PC-3 (cell line): Measurements from ENCODE around the gene RNPEP. TPM values are rescaled to one million over a fixed set of nuclear protein-coding genes. Genes with fewer than 3 reads are reported as not detected.

Experiments used
- ATAC-seq: fragments of 200-7000 bp; cut with Tn5 transposase; 2 replicates; pipeline ENCODE4 v1.9.1; 2020; ENCODE audit warnings: mild to moderate bottlenecking, moderate library complexity
- BruUV-seq: library from RNA; stranded (reverse); fragments of 400-500 nt; replicated peaks from 2 replicates; lab custom pipeline; 2021; lab: Mats Ljungman, UMichigan
- CTCF ChIA-PET: fragments of 300-600 bp; sonication (Branson Sonifier 250); formaldehyde crosslinking; loops from one replicate; lab custom pipeline; 2022; ENCODE audit warnings: antibody characterized with exemption; lab: Charles Lee
- POLR2A ChIA-PET: fragments of 300-600 bp; sonication (Branson Sonifier 250); formaldehyde crosslinking; loops from one replicate; lab custom pipeline; 2022; ENCODE audit warnings: antibody characterized with exemption; ENCODE audit not compliant: unreplicated experiment; lab: Charles Lee
- DNase-seq: peaks from one replicate; pipeline ENCODE4 v3.0.0-alpha.2; 2015
- H2AFZ ChIP-seq: fragments of 300-600 bp; sonication (generic); 2 replicates; pipeline ENCODE4 v1.6.0; 2016; ENCODE audit warnings: antibody characterized with exemption, low read length
- H3F3A ChIP-seq: fragments of 300-600 bp; sonication (generic); one replicate; pipeline ENCODE4 v1.6.0; 2017; ENCODE audit warnings: antibody characterized with exemption, low read length, control low read depth, mild to moderate bottlenecking; ENCODE audit not compliant: unreplicated experiment
- H3K27ac ChIP-seq: fragments of 300-600 bp; sonication (generic); 2 replicates; pipeline ENCODE4 v1.5.1; 2016; ENCODE audit warnings: mild to moderate bottlenecking, low read length
- H3K27me3 ChIP-seq: fragments of 300-600 bp; sonication (generic); 2 replicates; pipeline ENCODE4 v1.6.1; 2016; ENCODE audit warnings: low read length, mixed read lengths
- H3K36me3 ChIP-seq: fragments of 300-600 bp; sonication (generic); 2 replicates; pipeline ENCODE4 v1.6.1; 2016; ENCODE audit warnings: low read depth, mixed run types, low read length, mixed read lengths
- H3K4me1 ChIP-seq: fragments of 300-600 bp; sonication (generic); 2 replicates; pipeline ENCODE4 v1.5.1; 2016; ENCODE audit warnings: low read length; ENCODE audit not compliant: insufficient read depth
- H3K4me2 ChIP-seq: fragments of 300-600 bp; sonication (generic); 2 replicates; pipeline ENCODE4 v1.6.0; 2016; ENCODE audit warnings: low read length
- H3K4me3 ChIP-seq: fragments of 300-600 bp; sonication (generic); 2 replicates; pipeline ENCODE4 v1.5.1; 2016; ENCODE audit warnings: mild to moderate bottlenecking, low read length, mixed read lengths
- H3K79me2 ChIP-seq: fragments of 300-600 bp; sonication (generic); 2 replicates; pipeline ENCODE4 v1.6.1; 2017; ENCODE audit warnings: low read length, mixed read lengths
- H3K9ac ChIP-seq: fragments of 300-600 bp; sonication (generic); 2 replicates; pipeline ENCODE4 v1.6.0; 2016; ENCODE audit warnings: mild to moderate bottlenecking, low read length
- H3K9me2 ChIP-seq: fragments of 300-600 bp; sonication (generic); replicated peaks from 2 replicates; pipeline ENCODE4 v1.6.1; 2016; ENCODE audit warnings: mixed run types, low read length, mixed read lengths
- H3K9me3 ChIP-seq: fragments of 300-600 bp; sonication (generic); 2 replicates; pipeline ENCODE4 v1.6.1; 2016; ENCODE audit warnings: low read length, mixed read lengths
- H4K20me1 ChIP-seq: fragments of 300-600 bp; sonication (generic); 2 replicates; pipeline ENCODE4 v1.6.1; 2016; ENCODE audit warnings: low read length, mixed read lengths
- EZH2 ChIP-seq: fragments of 300-600 bp; sonication (generic); IDR thresholded peaks from one replicate; pipeline ENCODE4 v1.6.1; 2017; ENCODE audit warnings: antibody characterized with exemption, mild to moderate bottlenecking, low read length; ENCODE audit not compliant: unreplicated experiment
- EZH2phosphoT487 ChIP-seq: fragments of 300-600 bp; sonication (generic); IDR thresholded peaks from 2 replicates; pipeline ENCODE4 v1.6.1; 2018; ENCODE audit warnings: mild to moderate bottlenecking, antibody characterized with exemption, low read length, borderline replicate concordance
- intact Hi-C: fragments of 100-400 bp; cut with micrococcal nuclease; formaldehyde crosslinking; loops from 2 replicates; pipeline ENCODE4 v1.9.0; 2023
- total RNA-seq: library from RNA; depleted of rRNA; stranded (reverse); fragments of >200 nt; gene quantifications from 2 replicates; pipeline ENCODE4 v1.2.3, GENCODE V29; 2014
- TF ChIP-seq, protein P1 (sequence below): fragments of 300-600 bp; sonication (generic); conservative IDR thresholded peaks from 2 replicates; pipeline ENCODE4 v1.5.1; 2017; ENCODE audit warnings: antibody characterized with exemption, low read depth, mild to moderate bottlenecking, low read length

Gene RNPEP
- total RNA-seq, 1 experiment from 2014 or later, result 64.7 TPM

DNA sequence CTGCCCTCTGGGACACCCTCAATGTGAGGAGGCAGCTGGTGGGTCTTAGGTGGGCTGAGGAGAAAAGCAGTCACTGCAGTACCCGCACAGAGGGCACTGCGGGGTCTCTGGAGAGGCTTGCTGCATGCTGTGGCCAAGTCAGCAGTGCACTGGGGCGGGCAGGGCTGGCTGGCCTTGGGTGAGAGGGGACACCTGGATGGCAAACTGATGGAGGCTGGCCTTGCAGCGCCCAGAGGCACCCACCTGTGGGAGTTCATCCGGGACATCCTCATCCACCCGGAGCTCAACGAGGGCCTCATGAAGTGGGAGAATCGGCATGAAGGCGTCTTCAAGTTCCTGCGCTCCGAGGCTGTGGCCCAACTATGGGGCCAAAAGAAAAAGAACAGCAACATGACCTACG is 31.2 kb downstream of the RNPEP start:
- peaks cover 40% of the 10 kb centered on the region for H3K36me3 ChIP-seq
- DNase-seq, result no peak
- CTCF ChIA-PET, result no interaction called here

DNA sequence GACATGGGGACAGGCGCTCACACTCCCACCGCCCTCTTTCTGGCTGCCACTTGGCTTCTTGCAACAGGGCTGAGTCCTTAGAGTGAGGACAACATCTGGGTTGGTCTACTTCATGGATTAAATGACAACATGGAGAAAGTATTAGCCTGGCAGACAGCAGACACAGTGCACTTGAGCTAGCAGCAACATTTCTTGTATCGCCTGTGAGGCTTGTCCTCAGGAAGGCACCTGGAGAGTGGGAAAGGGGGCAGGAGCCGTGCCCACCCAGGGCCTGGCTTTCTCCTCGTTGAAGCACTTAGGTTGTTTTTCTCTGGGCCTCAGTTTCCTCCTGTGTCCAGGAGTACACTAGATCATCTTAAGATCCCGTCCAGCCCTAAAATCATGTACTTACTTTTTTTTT is 31.6 kb downstream of the RNPEP start:
- Histone ChIP-seq H3K9me3 (no peaks in the 10 kb centered on the region), H3K27me3 (no peaks in the 10 kb centered on the region), H3K79me2 (peaks cover 66% of the 10 kb centered on the region), H4K20me1 (peaks cover 52% of the 10 kb centered on the region), H2AFZ (no peak overlapping the region), H3K9me2 (no peaks in the 10 kb centered on the region), H3K4me2 (peak overlapping the region; percentile 98), H3K27ac (no peak overlapping the region), H3K36me3 (peaks cover 40% of the 10 kb centered on the region), H3K4me1 (peaks cover 82% of the 10 kb centered on the region), H3K4me3 (peak overlapping the region; percentile 95), H3F3A (no peaks in the 10 kb centered on the region), H3K9ac (no peak overlapping the region; the same call in 1 of the 2 replicates)
- TF ChIP-seq, protein P1, sequence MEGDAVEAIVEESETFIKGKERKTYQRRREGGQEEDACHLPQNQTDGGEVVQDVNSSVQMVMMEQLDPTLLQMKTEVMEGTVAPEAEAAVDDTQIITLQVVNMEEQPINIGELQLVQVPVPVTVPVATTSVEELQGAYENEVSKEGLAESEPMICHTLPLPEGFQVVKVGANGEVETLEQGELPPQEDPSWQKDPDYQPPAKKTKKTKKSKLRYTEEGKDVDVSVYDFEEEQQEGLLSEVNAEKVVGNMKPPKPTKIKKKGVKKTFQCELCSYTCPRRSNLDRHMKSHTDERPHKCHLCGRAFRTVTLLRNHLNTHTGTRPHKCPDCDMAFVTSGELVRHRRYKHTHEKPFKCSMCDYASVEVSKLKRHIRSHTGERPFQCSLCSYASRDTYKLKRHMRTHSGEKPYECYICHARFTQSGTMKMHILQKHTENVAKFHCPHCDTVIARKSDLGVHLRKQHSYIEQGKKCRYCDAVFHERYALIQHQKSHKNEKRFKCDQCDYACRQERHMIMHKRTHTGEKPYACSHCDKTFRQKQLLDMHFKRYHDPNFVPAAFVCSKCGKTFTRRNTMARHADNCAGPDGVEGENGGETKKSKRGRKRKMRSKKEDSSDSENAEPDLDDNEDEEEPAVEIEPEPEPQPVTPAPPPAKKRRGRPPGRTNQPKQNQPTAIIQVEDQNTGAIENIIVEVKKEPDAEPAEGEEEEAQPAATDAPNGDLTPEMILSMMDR, result no peak
- TF ChIP-seq EZH2 (no peak), EZH2phosphoT487 (no peak)
- DNase-seq (no peak), ATAC-seq (no peak)
- CTCF ChIA-PET, result no interaction called here
- POLR2A ChIA-PET, result no interaction called here
- no TSS peak for BruUV-seq
- intact Hi-C loops, result no loop called here

More for the DNA sequence above, 31.2 kb downstream of the RNPEP start:
- no peak overlapping the region for H3K27ac ChIP-seq
- peaks cover 52% of the 10 kb centered on the region for H4K20me1 ChIP-seq
- H3K79me2 ChIP-seq, result peaks cover 68% of the 10 kb centered on the region
- intact Hi-C loops, result no loop called here
- ATAC-seq, result no peak
- TF ChIP-seq EZH2, result no peak
- TF ChIP-seq, protein P1, result no peak
- TF ChIP-seq EZH2phosphoT487, result no peak
- H3K4me2 ChIP-seq, result peak overlapping the region; percentile 98
- no TSS peak for BruUV-seq
- H3K27me3 ChIP-seq, result no peaks in the 10 kb centered on the region
- POLR2A ChIA-PET, result no interaction called here
- H3K9me2 ChIP-seq, result no peaks in the 10 kb centered on the region
- no peaks in the 10 kb centered on the region for H3F3A ChIP-seq
- peak overlapping the region; percentile 95 for H3K4me3 ChIP-seq
- H3K9ac ChIP-seq, result no peak overlapping the region
- H3K9me3 ChIP-seq, result no peaks in the 10 kb centered on the region
- no peak overlapping the region for H2AFZ ChIP-seq
- H3K4me1 ChIP-seq, result peaks cover 82% of the 10 kb centered on the region

DNA sequence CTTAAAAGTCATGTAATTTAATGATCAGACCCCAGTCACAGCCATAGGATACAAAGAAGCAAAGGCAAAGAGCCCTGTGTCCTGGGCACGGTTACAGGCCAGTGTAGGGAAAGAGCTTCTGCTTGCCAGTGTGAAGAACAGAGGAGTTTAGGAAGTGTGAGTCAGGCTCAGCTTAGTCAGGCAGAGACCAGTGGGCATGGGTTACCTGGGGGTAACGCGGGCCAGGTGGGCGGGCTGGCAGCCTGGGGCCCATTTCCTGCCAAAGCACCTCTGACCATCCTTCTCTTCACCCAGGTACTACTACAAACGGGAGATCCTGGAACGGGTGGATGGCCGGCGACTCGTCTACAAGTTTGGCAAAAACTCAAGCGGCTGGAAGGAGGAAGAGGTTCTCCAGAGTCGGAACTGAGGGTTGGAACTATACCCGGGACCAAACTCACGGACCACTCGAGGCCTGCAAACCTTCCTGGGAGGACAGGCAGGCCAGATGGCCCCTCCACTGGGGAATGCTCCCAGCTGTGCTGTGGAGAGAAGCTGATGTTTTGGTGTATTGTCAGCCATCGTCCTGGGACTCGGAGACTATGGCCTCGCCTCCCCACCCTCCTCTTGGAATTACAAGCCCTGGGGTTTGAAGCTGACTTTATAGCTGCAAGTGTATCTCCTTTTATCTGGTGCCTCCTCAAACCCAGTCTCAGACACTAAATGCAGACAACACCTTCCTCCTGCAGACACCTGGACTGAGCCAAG is 32.6 kb downstream of the RNPEP start:
- intact Hi-C loops, result no loop called here
- no peaks in the 10 kb centered on the region for H3K9me2 ChIP-seq
- H2AFZ ChIP-seq, result no peak overlapping the region
- peak; percentile 55 for DNase-seq
- H3K9me3 ChIP-seq, result no peaks in the 10 kb centered on the region
- peaks cover 40% of the 10 kb centered on the region for H3K36me3 ChIP-seq
- peaks cover 60% of the 10 kb centered on the region for H3K79me2 ChIP-seq
- no peak overlapping the region for H3K9ac ChIP-seq
- no peak; the same call in 1 of the 2 replicates for ATAC-seq
- H3K27ac ChIP-seq, result peak overlapping the region; percentile 41
- H3K4me2 ChIP-seq, result peak overlapping the region; percentile 98
- no peaks in the 10 kb centered on the region for H3K27me3 ChIP-seq
- peak overlapping the region; percentile 55 for H3K4me3 ChIP-seq
- H4K20me1 ChIP-seq, result peaks cover 52% of the 10 kb centered on the region
- no TSS peak for BruUV-seq
- H3F3A ChIP-seq, result no peaks in the 10 kb centered on the region
- peaks cover 82% of the 10 kb centered on the region for H3K4me1 ChIP-seq
- TF ChIP-seq EZH2 (no peak), EZH2phosphoT487 (no peak)
- TF ChIP-seq, protein P1, result no peak
- ChIA-PET CTCF (interaction anchor here (0.5 kb wide), 1 partner anchor 33 kb away, joined by 11 read pairs; no protein-coding TSS in a partner anchor), POLR2A (no interaction called here)
